Middle frontal gyrus (tissue), 1 donor: Measurements from ENCODE around the gene SUN3.
"Not testable (repeated sequence)": the region's sequence is repeated elsewhere in the genome, so short reads cannot be mapped to it uniquely, and the experiment has no call there.

Experiments
- DNase-seq: peaks from one replicate; pipeline ENCODE4 v3.0.0-alpha.2; 2015; ENCODE audit warnings: low spot score; ENCODE audit errors: extremely low spot score

The SUN3 gene

DNA sequence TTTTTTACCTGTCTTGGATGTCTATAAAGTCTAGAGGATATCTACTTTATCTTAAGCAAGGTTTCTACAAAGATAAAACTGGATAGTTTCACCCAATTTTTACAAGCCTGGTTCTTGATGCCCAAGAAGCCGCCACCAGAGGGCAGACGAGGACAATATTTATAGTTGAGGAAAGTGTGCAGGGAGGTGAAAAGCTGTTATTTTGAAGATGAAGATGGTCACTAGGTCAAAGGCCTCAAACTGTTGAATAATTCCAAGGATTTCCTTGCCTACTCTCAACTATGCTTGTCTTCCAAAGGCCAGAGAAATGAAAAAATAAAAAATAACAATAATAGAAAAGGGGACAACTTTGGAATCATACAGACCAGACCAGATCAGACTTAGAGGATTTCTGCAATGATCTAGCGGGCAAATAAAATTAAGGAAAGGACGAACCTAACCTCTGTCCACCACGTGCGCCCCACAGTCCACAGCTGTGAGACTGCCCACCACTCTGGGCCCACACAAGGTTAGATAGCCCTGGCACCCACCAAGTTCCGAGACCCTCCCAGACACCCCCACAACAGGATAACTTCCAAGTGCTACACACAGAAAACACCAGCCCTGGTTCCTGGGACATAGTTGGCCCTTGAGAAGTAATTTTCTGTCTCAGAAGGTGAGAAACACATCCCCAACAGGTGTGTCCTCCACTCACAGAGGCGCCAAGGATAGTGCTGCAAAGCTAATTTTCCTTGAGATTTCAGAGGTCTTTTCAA lies 83.5 kb downstream of the SUN3 start:
- peak; percentile 46 for DNase-seq

DNA sequence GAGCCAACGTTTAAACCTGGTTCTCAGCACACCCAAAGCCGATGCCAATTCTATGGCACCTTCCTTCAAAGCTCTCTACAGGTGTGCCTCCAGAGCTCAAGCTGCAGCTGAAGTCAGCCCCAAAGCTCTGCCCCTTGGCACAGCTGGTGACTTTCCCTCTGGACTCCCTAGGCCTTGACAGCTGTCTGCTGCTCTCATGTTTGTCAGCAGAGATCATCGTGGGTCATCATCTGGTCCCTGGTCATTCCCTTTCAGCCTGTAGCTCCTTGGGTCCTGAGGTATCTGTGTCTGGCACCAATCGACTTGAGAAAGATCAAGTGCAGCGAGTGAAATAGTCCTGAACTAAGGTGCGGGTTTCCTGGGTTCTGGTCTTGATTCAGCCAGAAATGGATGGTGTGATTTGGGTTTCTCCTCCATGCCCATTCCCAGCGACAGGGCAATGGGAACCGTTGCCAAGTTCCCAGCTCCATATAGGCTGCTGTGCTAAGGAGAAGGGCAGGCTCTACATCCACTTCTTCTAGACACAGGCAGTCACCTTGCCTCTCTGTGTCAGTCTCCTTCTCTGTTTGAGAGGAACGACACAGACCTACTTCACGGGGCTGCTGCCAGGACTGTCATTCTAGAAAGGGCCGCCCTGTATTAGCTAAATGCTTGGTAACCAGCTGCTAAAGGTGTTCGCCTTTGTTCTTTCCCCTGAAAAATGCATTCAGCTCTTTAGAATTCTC lies 84.2 kb downstream of the SUN3 start:
- no peak for DNase-seq

DNA sequence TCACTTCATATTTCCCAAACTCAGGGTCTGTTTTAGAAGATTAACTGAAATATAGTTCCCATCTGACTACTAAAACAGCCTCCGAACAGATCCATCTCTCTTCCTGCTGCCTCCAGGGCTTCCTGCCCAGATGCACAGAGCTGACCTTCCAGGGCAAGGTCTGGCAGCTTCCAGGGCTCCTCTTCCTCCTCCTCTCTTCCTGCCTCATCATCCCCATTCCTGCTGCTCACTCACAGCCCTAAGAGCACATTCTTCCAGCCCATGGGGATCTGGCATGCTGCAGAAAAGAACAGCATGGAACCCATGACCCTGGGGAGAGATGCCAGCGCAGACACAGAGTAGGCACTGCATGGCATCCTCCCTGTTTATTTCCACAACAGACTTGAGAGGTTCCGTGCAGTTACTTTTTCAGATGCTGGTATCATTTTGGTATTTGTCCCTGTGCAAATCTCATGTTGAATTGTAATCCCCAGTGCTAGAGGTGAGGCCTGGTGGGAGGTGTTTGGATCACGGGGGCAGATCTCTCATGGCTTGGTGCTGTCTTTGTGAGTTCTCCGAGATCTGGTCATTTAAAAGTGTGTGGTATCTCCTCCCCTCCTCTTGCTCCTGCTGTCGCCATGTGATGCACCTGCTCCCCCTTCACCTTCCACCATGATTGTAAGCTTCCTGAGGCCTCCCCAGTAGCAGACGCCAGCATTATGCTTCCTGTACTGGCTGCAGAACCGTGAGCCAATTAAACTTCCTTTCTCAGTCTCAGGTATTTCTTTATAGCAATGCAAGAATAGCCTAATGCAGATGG lies 85.0 kb downstream of the SUN3 start:
- DNase-seq, result no peak

DNA sequence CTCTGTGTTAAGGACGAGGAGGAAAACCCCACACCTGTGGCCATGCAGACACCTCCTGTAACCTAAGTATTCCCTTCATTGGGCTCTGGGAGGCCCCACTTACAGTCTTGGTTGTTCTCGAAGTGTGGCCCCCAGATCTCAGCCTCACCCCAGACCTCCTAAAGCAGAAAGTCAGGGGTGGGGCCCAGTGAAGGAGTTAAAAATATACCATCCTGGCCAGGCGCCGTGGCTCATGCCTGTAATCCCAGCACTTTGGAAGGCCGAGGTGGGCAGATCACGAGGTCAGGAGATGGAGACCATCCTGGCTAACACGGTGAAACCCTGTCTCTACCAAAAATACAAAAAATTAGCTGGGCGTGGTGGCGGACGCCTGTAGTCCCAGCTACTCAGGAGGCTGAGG lies 86.3 kb downstream of the SUN3 start:
- not testable (repeated sequence) for DNase-seq

DNA sequence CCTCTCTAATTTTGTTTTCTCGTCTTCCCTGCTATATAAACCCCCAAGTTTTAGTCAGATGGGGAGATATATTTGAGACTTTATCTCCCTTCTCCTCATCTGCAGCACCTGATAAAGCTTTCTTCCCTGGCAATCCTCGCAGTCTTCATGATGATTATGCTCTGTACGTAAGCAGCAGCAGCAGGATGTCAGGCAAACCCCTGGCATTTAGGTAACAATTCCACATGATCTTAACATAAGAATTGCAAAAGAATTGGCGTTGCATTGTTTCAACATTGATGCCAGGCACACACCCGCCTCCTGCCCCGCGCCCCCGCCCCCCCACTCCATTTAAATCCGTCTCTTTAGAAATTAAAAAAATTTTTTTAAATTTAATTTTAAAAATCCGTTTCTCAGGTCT lies 86.8 kb downstream of the SUN3 start:
- no peak for DNase-seq

DNA sequence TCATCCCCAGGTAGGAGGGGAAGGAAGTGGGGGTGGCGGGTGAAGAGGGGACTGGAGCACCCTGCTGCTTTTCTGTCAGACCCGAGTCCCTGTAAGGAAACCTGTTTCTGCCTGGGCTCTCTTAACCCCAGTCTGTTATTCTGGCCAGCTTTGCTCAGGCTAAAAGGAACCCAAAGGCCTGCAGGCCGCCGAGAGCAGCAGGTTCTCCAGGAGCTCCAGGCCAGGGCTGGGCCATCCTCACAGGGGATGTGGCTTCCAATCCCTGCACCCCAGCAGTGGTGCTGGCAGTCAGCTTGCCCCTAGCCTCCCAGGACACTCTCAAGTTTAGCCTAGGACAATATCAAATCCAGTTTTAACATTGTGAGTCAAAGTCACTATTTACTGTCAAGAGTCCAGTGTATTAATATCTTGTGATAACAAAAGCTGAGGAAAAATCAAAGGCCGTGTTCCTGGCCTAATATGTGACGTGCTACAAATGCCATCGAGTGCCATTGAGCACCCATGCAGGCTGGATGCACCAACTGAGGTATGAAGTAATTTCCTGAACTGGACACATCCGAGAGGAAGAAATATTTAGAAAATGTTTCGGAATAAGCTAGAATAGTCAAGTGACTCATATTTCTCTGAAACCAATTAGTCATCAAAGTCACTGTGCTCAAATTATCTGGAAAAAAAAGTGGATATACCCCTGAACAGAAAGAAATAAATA lies 87.6 kb downstream of the SUN3 start:
- no peak for DNase-seq

DNA sequence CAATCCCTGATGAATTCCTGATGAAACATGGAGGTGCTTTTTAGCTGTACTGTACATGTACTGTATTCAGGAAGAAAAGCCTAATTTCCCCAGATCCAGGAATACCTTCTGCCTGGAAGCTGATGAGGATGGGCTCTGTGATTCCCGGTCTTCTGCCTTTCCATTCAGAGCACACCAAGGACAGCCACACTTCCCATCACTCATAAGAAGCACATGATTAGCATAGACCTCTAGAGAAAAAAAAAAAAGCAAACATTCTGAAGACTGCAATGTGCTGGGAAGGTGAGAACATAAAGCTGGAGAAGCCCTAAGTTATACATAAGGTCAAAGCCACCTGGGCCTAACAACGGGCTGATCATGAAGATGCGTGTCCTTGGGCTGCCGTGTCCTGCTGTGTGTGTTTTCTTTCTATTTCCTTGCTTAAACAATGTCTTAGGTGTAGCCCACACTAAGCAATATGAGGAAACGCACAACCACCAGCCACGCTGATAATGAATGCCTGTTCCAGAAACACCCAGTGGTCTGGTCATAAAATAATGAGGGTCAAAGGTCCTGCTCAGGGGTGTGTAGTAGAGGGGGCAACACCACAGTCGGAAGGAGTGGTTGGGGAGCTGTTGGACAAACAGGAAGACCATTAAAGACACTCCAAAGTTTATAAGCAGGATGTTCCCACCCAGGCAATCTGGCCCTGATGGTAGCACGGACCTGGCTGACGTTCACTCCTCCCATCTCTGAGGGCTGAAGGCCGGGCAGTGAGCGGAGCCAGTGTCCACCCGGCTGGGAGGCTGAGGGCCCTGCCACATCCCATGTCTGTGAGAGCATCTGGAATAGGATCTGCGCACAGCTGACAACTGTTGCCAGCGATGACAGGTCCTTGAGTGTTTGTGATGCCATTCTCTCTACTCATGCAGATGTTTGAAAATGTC lies 88.6 kb downstream of the SUN3 start:
- no peak for DNase-seq

DNA sequence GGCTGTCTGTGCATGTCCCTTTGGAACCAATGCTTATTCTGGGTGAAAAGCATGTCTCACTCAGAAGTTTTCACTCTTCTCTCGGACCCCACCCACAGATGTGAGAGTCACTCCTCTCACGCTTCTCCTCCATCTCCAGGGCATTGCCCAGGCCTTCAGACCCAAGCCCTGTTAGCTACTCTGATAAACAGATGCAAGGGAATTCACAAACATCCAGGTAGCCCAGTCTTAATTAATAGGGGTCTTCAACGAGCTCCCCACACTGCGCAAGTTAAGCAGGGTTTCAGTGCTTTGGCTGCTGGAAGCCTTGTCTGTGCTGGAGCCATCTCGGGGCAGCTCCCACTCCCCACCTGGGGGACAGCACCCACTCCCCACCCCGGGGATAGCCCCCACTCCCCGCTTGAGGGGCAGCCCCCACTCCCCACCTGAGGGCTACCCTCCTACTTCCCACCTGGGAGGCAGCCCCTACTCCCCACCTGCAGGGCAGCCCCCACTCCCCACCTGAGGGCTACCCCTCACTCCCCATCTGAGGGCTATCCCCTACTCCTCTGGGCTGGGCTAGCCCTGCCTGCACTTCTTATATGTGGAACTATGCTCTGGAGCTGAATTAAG lies 89.4 kb downstream of the SUN3 start:
- DNase-seq, result no peak

DNA sequence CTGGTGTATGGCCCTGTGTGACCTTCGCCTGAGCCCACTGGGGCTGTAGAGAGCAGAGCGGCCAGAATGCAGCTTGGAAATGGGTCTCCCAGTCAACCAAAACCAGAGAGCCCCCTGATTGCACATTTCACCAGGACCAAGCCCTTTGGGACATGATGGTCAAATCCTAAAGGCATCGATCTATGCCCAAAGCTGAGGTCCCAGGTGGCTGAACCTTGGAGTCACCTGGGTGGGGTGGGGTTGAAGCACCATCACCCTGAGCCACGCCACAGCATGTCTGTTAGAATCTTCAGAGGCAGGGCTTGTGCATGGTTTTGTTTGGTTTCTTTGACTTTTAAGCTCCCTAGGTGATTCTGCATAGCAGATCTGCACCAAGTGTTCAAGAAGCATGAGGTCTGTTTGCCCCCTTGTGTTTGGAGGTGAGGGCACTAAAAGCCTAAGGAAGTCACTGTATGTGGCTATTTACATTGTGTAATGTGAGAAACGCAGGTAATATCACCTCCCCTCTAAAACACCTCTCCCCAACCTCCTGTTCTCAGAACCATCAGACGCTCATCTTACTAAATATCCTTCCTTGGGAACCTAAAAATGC lies 90.2 kb downstream of the SUN3 start:
- DNase-seq, result no peak

DNA sequence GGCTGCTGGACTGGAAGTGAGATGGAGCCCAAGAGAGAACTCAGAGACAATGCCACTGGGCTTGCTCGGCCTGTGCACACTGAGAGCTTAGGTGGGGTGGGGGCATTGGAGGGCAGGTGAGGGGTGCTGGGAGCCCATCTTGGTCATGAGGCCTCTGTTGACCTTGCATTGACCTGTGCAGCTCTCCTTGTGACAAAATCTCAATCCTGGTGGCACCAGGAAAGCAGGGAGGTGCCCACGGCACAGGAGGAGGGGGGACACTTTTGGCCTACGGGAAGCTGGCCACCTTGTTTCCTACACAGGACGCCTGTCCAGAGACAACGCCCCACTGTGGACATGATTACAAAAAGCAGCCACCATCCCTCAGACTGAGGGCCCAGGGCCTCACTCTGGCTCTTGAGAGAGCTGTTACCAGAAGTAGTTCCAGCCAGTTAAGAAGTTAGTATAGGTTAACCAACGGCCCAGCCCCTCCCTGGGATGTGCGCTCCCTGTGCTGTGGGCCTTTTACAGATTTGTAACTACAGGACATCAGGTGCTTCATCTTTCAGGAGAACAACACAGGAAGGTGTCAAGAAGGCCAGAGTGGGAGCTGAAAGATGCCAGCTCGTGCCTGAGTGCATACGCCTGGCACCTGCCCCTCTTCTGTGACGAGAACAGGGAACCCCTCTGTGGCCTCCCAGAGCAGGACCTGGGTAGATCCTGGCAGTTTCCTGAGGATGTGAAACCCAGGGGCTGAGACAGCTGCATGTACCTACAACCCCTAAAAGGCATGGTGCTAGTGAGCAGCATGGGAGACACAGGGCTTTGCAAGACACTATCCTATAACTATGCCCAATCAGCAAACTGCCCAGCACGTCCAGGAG lies 91.0 kb downstream of the SUN3 start:
- DNase-seq, result no peak
